ENCODE measurements around the gene IZUMO1R. TPM values are rescaled to one million over a fixed set of nuclear protein-coding genes. Genes with fewer than 3 reads are reported as not detected.
A peak's percentile ranks its signal among the peaks of the same experiment; 100 is the strongest.
"Not testable (repeated sequence)": the region's sequence is repeated elsewhere in the genome, so short reads cannot be mapped to it uniquely, and the experiment has no call there.

IZUMO1R gene
- under 1 TPM in 1 of 4 donors, not detected in 3; 0.59 TPM for total RNA-seq

DNA sequence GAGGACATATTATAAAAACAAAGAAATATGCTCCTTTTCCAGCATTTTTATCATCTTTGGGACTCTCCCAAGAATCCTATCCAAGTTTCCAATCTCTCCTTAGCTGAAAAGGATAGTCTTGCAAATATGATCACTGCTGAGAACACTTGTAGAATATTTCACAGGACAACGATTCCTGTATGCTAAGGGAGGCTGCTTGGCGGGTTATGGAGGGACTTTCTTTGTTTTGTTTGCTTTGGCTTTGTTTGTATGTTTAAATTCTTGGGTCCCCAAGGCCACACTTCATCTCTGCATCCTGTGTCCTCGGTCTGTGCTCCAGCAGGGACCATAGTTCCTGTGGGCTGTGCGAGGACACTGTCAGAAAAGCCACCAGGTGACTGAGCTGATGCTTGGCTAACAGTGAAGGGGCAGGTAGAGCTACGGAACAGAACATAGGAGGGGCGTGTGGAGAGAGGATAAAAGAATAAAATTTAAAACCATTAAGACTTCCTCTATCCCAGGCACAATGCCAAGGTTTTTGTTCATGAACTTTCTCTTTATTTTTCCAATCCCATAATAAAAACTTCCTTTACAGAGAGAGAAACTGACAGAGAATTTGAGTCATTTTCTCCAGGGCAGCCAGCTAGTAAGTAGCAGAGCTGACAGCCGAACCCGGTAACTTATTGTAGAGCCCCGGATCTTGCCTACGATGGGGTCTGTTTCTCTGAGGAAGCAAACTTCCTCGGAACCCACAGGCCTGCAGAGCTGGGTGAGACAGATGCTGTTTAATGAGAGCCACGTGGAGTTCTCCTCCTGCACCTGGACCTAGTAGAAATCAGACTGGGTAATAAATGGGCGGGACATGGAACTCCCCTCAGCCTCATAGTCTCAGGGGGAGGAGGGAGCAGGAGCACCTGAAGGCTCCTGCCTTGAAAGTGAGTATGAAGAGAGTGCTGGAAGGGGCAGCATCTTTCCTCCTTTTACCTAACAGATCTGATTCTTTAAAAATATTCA, at the start of gene IZUMO1R:
TSS of gene IZUMO1R (plus strand) at position 615 of the 993 bp plus-strand sequence. CDS start 1,057 bp downstream, outside the sequence.
- Histone ChIP-seq H3K9me3 (no peaks in the 10 kb centered on the region), H3K36me3 (no peaks in the 10 kb centered on the region), H3K4me1 (peaks cover 0 to 24% (median 10%) of the 10 kb centered on the region in 4 donors), H3K27me3 (no peaks in the 10 kb centered on the region), H3K27ac (peak within 1 kb of the TSS in 2 of 4 donors; percentile 60 to 68), H3K4me3 (peak within 1 kb of the TSS in 1 of 4 donors; percentile 11)
- TF ChIP-seq, protein P1, sequence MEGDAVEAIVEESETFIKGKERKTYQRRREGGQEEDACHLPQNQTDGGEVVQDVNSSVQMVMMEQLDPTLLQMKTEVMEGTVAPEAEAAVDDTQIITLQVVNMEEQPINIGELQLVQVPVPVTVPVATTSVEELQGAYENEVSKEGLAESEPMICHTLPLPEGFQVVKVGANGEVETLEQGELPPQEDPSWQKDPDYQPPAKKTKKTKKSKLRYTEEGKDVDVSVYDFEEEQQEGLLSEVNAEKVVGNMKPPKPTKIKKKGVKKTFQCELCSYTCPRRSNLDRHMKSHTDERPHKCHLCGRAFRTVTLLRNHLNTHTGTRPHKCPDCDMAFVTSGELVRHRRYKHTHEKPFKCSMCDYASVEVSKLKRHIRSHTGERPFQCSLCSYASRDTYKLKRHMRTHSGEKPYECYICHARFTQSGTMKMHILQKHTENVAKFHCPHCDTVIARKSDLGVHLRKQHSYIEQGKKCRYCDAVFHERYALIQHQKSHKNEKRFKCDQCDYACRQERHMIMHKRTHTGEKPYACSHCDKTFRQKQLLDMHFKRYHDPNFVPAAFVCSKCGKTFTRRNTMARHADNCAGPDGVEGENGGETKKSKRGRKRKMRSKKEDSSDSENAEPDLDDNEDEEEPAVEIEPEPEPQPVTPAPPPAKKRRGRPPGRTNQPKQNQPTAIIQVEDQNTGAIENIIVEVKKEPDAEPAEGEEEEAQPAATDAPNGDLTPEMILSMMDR (IDR thresholded peaks at IDR 0.05): no peak
- TF ChIP-seq POLR2A (IDR thresholded peaks at IDR 0.05): no peak
- TF ChIP-seq EP300 (IDR thresholded peaks at IDR 0.05): no peak
- WGBS, 2 donors: 15 to 17% methylated on average over 13 of the region's 13 CpGs
- DNase-seq (ENCODE audit: low spot score in 2 of 2): no peak

DNA sequence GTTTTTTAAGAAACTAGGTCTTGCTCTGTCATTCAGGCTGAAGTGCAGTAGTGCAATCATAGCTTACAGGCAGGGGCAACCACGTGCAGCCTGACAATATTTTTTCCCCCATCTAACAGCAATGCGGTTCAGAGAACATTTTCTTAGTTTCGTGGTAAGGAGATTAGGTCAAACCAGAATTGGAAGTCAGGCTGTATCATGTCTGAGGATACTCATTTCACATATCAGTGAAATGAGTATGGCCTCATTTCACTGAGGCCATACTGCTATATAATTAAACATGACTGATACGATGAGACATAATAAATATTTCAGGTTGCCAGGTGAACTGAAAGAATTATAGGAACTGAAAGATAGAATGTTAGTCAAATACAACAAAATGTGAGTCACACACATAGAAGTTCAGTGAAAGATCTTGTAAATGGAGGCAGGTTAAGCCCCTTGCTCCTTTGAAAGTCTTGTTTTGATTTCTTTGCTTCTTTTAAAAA, 32.5 kb upstream of the IZUMO1R start:
- H3K4me3 ChIP-seq: no peak overlapping the region
- no peaks in the 10 kb centered on the region for H3K4me1 ChIP-seq
- H3K27me3 ChIP-seq: no peaks in the 10 kb centered on the region
- no peaks in the 10 kb centered on the region for H3K36me3 ChIP-seq
- H3K27ac ChIP-seq: no peak overlapping the region
- DNase-seq (ENCODE audit: low spot score in 2 of 2): no peak
- no peak for TF ChIP-seq POLR2A (IDR thresholded peaks at IDR 0.05)
- H3K9me3 ChIP-seq: peaks cover 0 to 16% (median 0%) of the 10 kb centered on the region in 4 donors
- 60 to 84% methylated on average over 4 of the region's 4 CpGs for WGBS, 2 donors

DNA sequence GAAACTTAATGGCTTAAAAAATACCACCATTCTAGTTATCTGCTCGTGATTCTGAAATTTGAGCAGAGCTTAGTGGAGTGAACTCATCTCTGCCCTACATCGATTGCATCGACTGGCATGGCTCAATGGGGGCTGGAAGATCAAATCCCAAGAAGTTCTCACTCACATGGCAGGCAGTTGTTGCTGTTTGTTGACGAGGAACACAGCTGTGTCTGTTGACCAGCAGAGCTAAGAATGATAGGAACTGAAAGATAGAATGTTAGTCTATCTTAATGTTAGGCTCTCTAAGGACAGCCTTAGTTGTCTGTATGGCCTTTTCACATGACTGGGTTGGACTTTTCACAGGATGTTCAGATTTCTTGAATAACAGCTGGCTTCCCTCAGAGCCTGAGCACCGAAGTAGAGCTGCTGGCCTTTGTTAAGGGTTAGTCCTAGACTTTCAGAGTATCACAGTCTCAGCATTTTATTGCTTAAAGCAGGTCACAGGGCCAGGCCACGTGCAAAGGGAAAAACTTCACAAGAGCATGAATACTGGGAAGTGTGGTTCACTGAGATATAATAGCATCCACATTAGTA, 31.6 kb upstream of the IZUMO1R start:
- Histone ChIP-seq H3K9me3 (peaks cover 0 to 16% (median 0%) of the 10 kb centered on the region in 4 donors), H3K4me1 (no peaks in the 10 kb centered on the region), H3K36me3 (no peaks in the 10 kb centered on the region), H3K4me3 (no peak overlapping the region), H3K27me3 (no peaks in the 10 kb centered on the region), H3K27ac (no peak overlapping the region)
- TF ChIP-seq EP300 (IDR thresholded peaks at IDR 0.05): no peak
- TF ChIP-seq, protein P1 (IDR thresholded peaks at IDR 0.05): no peak
- no peak for TF ChIP-seq POLR2A (IDR thresholded peaks at IDR 0.05)
- 46 to 50% methylated on average over 6 of the region's 6 CpGs for WGBS, 2 donors
- no peak for DNase-seq (ENCODE audit: low spot score in 2 of 2)

DNA sequence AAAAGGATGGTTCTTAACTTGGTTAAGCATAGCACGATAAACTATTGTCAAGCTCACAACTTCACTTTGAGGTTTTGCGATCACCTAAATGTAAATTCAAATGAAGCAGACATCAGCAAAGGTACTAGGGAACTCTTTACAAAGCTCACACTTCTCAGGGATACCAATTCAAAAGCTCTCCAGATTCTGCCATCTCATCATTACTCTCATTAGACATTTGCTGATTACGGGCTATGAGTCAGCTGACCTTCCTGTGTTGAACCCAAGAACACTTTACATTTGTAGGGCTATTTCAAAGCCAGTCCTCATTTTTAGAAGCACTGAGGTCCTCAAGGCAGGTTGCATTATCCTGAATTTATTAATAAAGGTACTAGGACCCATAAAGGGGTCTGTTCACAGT, 28.4 kb upstream of the IZUMO1R start:
- Histone ChIP-seq H3K27me3 (no peaks in the 10 kb centered on the region), H3K9me3 (no peaks in the 10 kb centered on the region), H3K4me3 (no peak overlapping the region), H3K27ac (no peak overlapping the region), H3K36me3 (no peaks in the 10 kb centered on the region), H3K4me1 (no peaks in the 10 kb centered on the region)
- no peak for DNase-seq (ENCODE audit: low spot score in 2 of 2)
- TF ChIP-seq, protein P1 (IDR thresholded peaks at IDR 0.05): no peak
- no peak for TF ChIP-seq EP300 (IDR thresholded peaks at IDR 0.05)
- TF ChIP-seq POLR2A (IDR thresholded peaks at IDR 0.05): no peak
- whole genome bisulfite sequencing, 2 donors: 95 to 97% methylated on average over 3 of the region's 3 CpGs

DNA sequence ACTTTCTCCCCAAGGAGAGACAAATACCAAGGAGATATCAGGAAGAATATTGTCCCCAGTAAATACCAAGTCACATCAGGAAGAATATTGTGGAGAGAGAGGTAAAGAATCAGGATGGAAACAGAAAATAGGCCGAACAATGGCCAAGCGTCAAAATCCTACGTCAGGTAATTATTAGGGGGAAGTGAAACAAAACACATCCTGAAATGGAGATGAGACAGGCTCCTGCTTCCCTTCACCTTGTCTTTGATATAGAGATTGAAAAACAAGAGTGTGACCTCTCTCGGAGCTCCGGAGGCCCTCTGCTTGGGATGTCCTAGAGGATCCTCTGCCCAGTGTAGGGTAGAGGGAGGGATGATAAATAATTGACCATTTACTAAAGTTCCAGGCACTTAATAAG, 27.4 kb upstream of the IZUMO1R start:
- Histone ChIP-seq H3K4me1 (no peaks in the 10 kb centered on the region), H3K27me3 (no peaks in the 10 kb centered on the region), H3K4me3 (no peak overlapping the region), H3K36me3 (no peaks in the 10 kb centered on the region), H3K27ac (no peak overlapping the region), H3K9me3 (no peaks in the 10 kb centered on the region)
- TF ChIP-seq POLR2A (IDR thresholded peaks at IDR 0.05): no peak
- TF ChIP-seq, protein P1 (IDR thresholded peaks at IDR 0.05): no peak
- TF ChIP-seq EP300 (IDR thresholded peaks at IDR 0.05): no peak
- no peak for DNase-seq (ENCODE audit: low spot score in 2 of 2)
- 91 to 92% methylated on average over 5 of the region's 5 CpGs for WGBS, 2 donors

DNA sequence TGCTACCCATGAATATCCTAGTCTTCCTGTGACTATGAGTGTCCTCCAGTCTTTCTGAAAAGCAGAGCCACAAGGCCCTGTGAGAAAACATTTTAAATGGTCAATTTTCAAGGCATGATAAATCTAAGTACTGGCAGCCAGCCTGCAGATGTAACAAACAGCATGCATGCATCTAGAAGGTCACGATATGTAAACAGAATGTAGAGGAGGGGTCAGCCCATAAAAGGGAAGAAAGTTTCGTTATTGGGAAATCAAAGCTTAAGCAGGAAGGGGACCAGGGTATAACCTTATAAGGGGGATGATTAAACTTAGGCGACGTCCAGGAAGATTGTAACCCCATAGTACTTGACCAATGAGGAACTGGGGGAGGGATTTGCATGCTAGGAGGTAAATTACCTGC, 26.2 kb upstream of the IZUMO1R start:
- not testable (repeated sequence) for H3K27ac ChIP-seq; H3K27me3 ChIP-seq; H3K4me1 ChIP-seq; H3K36me3 ChIP-seq; DNase-seq (ENCODE audit: low spot score in 2 of 2); H3K9me3 ChIP-seq; H3K4me3 ChIP-seq
- WGBS, 2 donors: 60 to 77% methylated on average over 4 of the region's 4 CpGs
